ENCODE results near the gene MKRN2OS.

DNA sequence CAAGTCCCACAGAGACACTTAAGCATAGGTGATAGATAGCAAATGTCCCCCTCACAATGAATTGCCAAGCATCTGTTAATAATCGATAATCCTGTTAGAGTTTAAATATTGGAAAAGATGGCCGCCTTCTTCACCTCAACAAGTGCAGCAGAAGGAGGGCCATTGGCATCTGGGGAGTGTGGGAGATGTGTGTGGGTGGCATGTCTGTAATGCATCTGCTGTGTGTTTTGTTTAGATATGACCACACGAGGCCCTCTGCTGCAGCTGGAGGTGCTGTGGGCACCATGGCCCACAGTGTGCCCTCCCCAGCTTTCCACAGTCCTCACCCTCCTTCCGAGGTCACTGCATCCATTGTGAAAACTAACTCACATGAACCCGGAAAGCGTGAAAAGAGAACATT, 24.5 kb upstream of the MKRN2OS start:
- TF ChIP-seq REST (IDR thresholded peaks at IDR 0.05; ENCODE audit: insufficient read depth in 1 of 2, low read depth in 2 of 2, low read length in 2 of 2), result no peak
- no peak for TF ChIP-seq POLR2AphosphoS5 (IDR thresholded peaks at IDR 0.05; ENCODE audit: low read depth, low read length)

Data from PFSK-1 (cell line).